ENCODE results near the gene TMEM200A. TPM values are rescaled to one million over a fixed set of nuclear protein-coding genes. Genes with fewer than 3 reads are reported as not detected.

The TMEM200A gene
- total and polyA plus RNA-seq, 7 donors = 0.71 to 10.2 (median 4.4) TPM

- TF ChIP-seq POLR2AphosphoS5 (IDR thresholded peaks at IDR 0.05) = no peak
- no peak for TF ChIP-seq POLR2A (IDR thresholded peaks at IDR 0.05)
- Histone ChIP-seq H3K27ac (no peak overlapping the region), H3K27me3 (no peaks in the 10 kb centered on the region), H3K36me3 (no peaks in the 10 kb centered on the region), H3K4me3 (no peak overlapping the region), H3K9me3 (no peaks in the 10 kb centered on the region), H3K4me1 (no peaks in the 10 kb centered on the region)
- 93 to 96% methylated on average over 3 of the region's 3 CpGs for WGBS, 2 donors
- intact Hi-C loops (cut with DNase I) = no loop called here
- no peak for DNase-seq
Observed at GRCh38 chr6:130379223-130379622, 13.4 kb downstream of the TMEM200A start.

GRCh38 chr6:130381012-130381411, 15.2 kb downstream of the TMEM200A start:
- H3K4me3 ChIP-seq = no peak overlapping the region
- intact Hi-C loops (cut with DNase I) = no loop called here
- TF ChIP-seq POLR2A (IDR thresholded peaks at IDR 0.05) = no peak
- TF ChIP-seq CTCF (IDR thresholded peaks at IDR 0.05) = no peak
- TF ChIP-seq EP300 (IDR thresholded peaks at IDR 0.05) = no peak
- no peak for TF ChIP-seq POLR2AphosphoS5 (IDR thresholded peaks at IDR 0.05)
- no peaks in the 10 kb centered on the region for H3K9me3 ChIP-seq
- DNase-seq = no peak
- no peak overlapping the region for H3K27ac ChIP-seq
- no peaks in the 10 kb centered on the region for H3K4me1 ChIP-seq
- H3K36me3 ChIP-seq = no peaks in the 10 kb centered on the region
- no peaks in the 10 kb centered on the region for H3K27me3 ChIP-seq

- Histone ChIP-seq H3K27ac (no peak overlapping the region), H3K4me3 (no peak overlapping the region), H3K36me3 (no peaks in the 10 kb centered on the region), H3K4me1 (no peaks in the 10 kb centered on the region), H3K27me3 (no peaks in the 10 kb centered on the region), H3K9me3 (no peaks in the 10 kb centered on the region)
- no peak for DNase-seq
- WGBS, 2 donors = 61 to 76% methylated on average over 7 of the region's 7 CpGs
- intact Hi-C loops (cut with DNase I) = no loop called here
- TF ChIP-seq POLR2A (IDR thresholded peaks at IDR 0.05) (no peak), POLR2AphosphoS5 (IDR thresholded peaks at IDR 0.05) (no peak), CTCF (IDR thresholded peaks at IDR 0.05) (no peak), EP300 (IDR thresholded peaks at IDR 0.05) (no peak)
Observed at GRCh38 chr6:130381459-130382380, 15.9 kb downstream of the TMEM200A start.

GRCh38 chr6:130382872-130383490, 17.2 kb downstream of the TMEM200A start:
- 87 to 88% methylated on average over 9 of the region's 9 CpGs for WGBS, 2 donors
- Histone ChIP-seq H3K36me3 (no peaks in the 10 kb centered on the region), H3K4me1 (no peaks in the 10 kb centered on the region), H3K27me3 (no peaks in the 10 kb centered on the region), H3K9me3 (no peaks in the 10 kb centered on the region), H3K27ac (no peak overlapping the region), H3K4me3 (no peak overlapping the region)
- TF ChIP-seq CTCF (IDR thresholded peaks at IDR 0.05) (no peak), EP300 (IDR thresholded peaks at IDR 0.05) (no peak), POLR2A (IDR thresholded peaks at IDR 0.05) (no peak), POLR2AphosphoS5 (IDR thresholded peaks at IDR 0.05) (no peak)
- no peak for DNase-seq
- intact Hi-C loops (cut with DNase I) = no loop called here

GRCh38 chr6:130385064-130385695, 19.4 kb downstream of the TMEM200A start:
- no peaks in the 10 kb centered on the region for H3K36me3 ChIP-seq
- no peak for DNase-seq
- TF ChIP-seq POLR2AphosphoS5 (IDR thresholded peaks at IDR 0.05) (no peak), EP300 (IDR thresholded peaks at IDR 0.05) (no peak), CTCF (IDR thresholded peaks at IDR 0.05) (no peak), POLR2A (IDR thresholded peaks at IDR 0.05) (no peak)
- 15 to 53% methylated on average over 5 of the region's 5 CpGs for WGBS, 2 donors
- no peak overlapping the region for H3K27ac ChIP-seq
- intact Hi-C loops (cut with DNase I) = no loop called here
- H3K4me1 ChIP-seq = no peaks in the 10 kb centered on the region
- no peak overlapping the region for H3K4me3 ChIP-seq
- H3K9me3 ChIP-seq = no peaks in the 10 kb centered on the region
- H3K27me3 ChIP-seq = no peaks in the 10 kb centered on the region

All from sigmoid colon (tissue), 7 donors.